Activated CD8-positive, alpha-beta memory T cell treated with anti-CD3 and anti-CD28 coated beads, Interleukin-2, amount 50 U/mL, for 48 hours (primary cell): Measurements from ENCODE around the gene LLGL2.

ENCODE experiments used
- DNase-seq: peaks from one replicate; pipeline ENCODE4 v3.0.0-alpha.2; 2020

LLGL2 gene

DNA sequence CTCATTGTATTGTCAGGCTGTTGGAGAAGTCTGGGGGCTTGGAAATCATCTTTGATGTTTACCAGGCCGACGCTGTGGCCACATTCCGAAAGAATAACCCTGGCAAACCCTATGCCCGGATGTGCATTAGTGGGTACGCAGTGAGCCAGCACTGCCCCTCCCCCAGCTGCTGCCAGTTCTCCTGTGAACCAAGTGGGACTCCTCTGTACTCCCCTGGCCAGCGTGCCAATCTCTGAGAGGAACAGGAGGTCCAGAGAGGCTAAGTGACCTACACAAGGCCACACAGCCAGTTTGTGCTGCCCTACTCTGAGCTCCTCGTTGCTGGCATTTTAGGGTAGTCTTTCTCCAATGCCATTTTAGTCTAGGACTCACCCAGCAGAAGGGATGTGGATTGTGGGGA is 1.9 kb upstream of the LLGL2 start:
- no peak for DNase-seq

DNA sequence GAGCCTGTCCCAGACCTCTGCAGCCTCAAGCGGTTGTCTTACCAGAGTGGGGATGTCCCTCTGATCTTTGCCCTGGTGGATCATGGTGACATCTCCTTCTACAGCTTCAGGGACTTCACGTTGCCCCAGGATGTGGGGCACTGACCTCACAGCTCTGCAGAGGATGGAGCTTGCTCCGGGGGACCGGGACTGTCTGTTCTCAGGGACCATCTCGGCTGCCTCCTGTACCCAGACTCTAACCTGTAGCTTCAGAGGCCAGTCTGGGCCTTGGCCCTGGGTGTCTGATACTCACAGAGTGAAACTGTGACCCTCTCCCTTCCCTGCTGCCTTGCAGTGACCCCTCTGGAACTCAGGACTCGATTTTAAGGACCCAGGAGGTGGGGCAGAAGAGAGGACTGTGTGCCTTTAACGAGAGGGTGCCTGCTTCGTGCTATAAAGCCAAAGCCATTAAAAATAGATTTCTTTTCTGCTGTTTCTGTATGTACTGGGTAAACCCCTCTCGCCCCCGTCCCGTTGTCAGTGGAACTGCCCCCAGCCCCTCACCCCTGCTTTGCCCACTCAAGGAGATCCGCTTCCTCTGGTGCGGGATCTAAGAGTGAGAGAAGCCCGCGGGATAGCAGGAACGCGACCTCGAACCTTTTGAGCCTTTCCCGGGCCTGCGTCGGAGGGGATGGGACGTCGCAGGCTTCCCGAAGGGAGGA is 1.1 kb upstream of the LLGL2 start:
- DNase-seq = no peak

DNA sequence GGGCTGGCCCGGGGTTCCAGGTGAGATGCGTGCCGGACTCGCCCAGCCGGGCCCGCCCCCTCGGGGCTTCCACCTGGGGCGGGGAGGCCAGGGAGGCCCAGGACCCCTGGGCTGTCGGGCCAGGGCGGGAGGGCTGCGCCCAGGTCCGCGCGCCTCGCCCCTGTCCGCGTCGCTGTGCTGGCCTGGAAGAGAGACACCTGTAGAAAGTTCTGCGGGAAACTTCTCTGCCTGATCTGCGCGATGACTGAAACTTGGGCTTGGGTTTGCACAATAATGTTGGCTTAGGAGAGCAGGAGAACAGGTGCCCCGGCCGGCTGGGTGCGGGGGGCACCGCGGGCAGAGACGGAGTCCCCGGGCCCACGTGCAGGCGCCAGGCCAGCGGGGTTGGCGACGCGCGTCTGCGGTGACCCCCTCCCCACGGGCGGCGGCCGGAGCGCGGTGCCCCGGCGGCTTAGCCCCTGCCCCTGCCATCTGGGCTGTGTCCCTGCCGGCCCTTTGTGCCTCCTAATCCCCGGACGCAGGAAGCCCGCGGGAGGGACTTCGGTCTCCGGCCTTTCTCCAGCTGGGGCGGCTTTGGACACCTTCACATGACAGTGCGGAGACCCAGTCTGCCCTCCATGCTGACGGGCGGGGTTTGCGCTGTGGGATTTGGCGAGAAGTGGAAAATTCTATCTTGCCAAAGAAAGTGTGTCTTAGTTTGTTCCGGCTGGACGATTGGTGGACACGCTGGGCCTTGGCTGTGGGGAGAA is 483 bp downstream of the LLGL2 start:
- DNase-seq = no peak

DNA sequence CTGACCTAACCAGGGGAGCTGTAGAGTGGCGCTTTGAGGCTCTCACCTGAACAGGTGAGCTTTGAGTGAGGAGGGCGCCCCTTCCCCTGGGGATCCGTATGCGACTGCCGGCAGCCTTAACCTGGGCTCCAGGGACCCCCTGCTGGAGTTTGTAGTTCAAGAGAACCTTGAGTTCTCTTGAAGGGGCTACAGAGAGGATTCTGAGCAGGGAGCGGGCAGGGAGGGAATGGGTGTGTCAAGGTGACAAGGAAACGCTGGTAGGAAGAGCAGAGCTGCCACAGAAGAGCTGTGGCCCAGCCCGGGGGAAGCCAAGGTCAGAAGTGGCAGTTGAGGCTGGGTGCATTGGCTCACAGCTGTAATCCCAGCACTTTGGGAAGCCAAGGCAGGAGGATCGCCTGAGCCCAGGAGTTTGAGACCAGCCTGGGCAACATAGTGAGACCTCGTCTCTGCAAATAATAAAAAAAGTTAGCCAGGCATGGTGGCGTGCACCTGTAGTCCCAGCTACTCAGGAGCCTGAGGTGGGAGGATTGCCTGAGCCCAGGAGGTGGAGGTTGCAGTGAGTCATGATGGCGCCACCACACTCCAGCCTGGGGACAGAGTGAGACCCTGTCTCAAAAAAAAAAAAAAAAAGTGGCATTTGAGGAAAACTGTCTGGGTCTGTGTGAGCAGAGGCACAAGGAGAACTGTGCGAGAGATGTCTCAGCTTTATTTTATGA is 1.2 kb downstream of the LLGL2 start:
- DNase-seq = no peak

DNA sequence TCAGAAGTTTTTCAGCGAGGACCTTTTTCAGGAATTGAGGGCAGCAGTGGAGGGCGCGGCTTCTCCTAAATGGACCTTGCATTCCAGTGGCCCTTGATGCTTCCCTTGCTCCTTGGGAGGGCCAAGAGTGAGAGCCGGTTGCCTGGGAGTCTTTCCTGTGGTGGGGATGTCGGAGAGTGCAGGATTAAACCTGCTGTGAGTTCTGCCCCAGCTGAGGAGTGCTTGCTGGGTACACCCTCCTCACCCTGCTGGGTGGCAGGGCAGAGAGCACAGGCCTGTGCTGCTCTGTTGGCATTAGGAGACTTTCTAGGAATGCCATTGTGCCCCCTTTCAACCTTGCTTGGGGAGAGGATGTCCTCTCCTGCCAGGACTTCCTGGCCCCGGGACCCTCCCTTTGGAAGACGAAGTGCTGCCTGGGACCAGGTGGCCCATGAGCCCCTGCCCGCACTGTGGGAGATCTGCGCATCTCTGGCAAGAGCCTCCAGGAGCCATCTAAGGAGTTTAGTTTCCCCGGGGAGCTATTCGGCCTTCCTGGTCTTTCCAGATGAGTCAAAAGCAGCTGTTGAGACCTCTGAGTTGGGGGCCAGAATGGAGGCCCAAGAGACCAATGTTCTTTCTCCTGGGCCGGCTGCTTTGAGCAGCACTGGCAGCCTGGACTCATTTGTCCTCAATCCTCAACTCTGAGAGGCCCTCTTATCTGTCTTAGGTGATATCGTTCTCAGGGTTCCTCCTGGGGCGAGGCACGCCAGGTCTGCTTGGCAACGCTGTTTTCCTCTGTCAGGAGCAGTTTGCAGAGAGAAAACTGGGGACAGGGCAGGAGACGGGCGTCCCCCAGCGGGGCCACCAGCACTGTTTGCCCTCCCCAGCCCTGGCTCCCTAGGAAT is 5.6 kb downstream of the LLGL2 start:
- no peak for DNase-seq

DNA sequence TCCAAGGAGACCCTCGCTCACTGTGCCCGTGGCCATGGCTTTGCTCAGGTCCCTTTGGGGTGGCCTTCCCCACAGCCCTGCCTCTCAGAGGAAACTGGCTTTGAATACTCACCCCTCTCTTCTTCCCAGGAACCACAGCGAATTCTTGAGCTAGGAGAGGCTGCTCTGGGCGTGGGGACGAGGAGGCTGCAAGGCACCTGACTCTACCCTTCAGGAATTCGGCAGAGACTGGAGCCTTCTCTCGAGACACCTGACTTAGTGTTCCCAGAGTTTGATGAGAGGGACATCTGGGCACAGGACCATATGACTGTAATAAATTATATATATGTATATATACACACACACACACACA is 6.2 kb downstream of the LLGL2 start:
- no peak for DNase-seq

DNA sequence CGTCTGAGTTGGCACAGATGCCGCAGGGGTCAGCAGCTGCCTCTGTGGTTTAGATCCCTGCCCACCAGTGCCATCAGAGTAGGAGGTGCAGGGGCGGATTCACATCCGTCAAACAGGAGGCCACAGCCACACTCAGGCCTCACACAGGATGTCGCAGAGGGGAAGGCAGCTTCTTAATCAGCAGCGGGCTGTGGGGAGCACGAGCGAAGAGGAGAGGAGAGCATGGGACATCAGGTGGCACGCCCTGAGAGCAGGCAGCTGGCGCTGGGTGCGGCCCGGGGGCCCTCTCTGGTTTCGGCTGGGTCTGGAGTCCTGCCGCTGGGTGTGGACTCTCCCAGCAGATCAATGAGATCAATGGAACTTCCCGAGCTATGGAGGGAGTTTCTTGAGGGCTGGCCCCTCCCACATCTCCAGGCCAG is 9.6 kb downstream of the LLGL2 start:
- peak; percentile 81 for DNase-seq

DNA sequence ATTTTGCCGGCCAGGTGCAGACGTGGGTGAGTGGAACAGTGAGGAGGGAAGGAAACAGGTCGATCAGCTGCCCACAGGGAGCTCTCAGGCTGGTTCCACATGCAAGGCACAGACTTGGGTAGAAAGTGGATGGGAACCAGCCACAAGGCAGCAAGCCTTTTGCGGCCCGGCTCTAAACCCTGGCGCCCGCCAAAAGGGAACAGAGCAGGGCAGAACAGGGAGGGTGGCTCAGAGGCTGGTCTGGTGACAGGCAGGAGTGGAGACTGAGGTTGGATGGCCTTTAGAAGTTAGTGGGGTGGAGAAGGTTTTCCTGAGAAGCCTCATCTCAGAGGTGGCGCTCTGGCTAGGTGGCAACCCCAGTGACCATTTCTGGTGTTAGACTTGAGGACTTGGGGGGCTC is 10.4 kb downstream of the LLGL2 start:
- DNase-seq = no peak

DNA sequence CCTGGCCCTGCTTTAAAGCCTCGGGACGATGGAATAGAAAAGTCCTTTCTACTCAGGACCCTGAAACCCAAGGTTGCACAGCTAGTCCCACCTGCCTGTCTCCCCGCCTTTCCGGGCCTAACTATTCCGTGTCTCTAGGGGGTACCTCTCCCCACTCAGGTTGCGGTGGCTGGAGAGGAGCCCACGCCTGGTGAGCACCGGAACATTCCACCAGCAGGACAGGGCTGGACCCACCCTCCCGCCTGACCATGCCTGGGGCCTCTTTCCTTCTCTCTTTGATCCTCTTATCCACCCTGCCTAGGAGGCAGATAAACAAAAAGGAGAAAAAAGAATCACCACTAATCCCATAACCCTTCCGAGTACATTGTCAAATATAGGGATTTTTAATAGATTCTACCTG is 10.9 kb downstream of the LLGL2 start:
- no peak for DNase-seq

DNA sequence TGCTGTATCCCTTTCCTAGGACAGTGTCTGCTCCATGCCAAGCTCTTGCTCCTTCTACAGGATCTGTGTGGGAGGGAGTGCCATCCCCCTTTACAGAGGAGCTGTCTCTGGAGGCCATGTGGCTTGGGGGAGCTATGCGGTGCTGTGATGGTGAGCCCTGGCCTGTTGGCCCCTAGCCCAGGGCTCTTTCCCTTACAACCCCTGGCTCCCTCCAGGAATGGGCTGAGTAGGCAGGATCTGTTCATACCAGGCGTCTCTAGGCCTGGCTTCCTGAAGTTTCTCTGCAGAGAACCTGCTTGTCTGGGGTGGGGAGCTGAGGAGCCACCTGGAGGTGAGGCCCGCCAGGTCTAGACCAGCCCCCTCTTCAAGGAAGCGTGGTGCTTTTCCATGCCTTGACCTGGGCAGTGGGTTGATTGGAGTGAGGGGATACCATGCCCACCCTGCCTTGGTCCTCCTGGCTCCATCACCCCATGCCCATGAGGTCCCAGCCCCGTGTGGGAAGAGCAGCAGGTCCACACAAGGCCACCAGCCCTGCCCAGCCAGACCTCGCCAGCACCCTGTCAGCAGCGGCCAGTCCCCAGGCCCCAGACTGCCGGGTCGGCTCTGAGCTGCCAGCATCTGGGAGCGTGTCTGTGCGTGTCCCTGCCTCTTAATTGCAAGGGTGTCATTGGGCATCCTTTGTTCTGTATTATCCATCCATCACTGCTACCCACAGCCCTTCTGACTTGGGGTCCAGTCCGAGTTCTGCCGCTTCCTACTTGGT is 14.7 kb downstream of the LLGL2 start:
- DNase-seq = no peak

DNA sequence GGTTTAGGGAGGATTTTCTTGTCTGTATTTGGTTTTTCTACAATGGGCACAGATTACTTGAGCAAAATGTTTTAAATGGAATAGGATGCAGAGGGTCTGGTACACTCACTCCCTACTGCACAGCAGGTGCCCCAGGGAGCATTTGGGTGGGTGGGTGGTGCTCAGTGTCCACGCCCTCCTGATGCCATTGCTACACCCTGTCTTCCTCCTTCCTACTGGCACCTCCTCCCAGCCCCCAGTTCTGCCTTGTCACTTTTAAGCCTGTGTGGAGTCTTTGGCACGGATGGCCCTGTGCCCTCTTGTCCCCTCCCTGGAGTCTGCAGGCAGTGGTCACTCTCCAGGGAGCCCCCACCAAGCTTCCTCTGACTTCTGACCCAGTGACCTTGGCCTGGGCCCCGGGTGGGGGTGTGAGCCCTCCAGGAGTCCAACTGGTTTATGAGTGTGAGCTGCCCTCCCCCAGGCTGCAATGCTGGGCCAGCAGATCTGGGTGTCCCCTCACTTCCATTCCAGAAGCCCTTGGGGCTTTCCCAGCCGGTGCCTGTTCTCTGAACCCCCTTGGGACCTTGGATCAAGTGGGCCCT is 15.5 kb downstream of the LLGL2 start:
- no peak for DNase-seq

DNA sequence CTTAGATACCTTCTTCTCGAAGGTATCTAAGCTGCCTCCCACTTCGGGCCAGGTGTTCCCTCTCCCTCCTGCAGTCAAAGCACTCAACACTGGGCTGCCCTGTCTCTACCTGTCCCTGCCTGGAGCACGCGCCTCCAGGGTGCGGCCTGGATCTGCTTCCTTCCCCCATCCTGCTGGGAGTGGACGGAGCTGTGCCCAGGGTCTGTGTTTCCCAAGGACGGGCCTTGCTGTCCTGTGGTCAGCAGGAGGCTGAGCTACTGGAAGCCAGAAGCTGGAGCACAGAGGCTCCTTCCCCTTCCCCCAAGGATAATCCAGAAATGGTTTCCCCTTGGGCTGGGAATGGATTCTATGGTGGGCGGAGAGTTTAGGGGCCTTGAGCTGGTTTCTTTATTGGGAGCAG is 16.7 kb downstream of the LLGL2 start:
- DNase-seq = no peak

DNA sequence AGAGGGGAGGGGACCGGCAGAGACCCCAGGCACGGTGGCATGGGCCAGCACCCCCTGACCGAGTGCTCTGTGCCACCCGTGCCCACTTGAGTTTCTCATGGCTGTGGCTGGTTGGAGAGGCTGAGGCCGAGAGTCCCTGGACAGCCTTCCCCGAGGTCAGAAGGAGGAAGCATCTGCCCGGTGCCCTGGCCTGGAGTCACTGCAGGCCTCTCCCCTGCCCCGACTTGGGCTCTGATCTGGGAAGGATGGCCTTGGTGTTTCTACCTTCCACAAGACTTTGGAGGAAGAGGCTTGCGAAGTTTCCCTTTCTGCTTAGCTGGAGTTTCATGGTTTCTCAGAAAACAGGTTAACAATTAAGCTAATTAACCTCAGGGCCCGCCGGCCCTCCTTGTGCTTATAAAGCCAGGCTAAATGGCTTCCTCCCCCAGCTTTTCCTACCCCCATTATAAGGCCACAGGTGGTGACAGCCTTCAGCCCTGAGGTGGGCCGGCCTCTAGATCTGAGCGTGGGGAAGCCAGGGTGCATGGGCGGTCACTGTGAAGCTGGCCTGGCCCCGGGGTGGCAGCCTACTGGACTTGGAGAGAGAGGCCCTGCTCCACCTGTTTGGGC is 17.3 kb downstream of the LLGL2 start:
- DNase-seq = no peak

DNA sequence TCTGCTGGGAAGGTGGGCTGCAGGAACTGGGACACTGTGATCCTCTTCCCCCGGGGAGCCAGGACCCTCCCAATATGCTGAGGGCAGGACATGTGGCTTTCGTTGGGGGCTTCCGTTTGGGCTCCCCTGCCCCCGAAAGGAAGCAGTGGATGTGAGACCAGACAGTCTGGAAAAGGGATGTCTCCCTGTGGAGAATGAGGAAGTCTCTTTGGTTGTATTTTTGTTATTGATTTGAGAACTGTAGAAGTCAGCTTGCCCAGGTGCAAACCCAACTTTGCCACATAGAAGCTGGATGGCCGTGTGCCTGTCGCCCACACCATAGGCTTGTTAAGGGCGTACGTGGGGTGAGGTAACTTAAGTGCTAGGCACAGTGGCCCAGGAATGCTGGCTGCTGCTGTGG is 18.8 kb downstream of the LLGL2 start:
- DNase-seq = no peak

DNA sequence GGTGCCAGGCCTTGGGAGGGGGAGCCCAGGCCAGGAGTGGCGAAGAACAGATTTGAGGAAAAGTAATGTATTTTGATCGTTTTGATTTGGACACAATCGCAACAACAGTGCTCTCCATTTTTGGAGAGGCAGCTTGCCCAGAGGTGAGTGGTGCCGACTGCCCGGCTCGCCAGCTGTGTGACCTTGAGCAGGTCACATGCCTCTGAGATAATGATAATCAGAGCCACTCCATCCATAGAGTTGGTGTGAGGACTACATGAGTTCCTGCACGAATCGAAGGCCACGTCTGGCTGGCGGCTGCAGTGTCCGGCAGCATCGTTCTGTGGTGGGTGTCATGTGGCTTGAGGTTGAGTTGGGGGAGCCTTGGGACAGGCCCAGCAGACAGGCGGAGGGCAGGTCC is 20.7 kb downstream of the LLGL2 start:
- DNase-seq = no peak

DNA sequence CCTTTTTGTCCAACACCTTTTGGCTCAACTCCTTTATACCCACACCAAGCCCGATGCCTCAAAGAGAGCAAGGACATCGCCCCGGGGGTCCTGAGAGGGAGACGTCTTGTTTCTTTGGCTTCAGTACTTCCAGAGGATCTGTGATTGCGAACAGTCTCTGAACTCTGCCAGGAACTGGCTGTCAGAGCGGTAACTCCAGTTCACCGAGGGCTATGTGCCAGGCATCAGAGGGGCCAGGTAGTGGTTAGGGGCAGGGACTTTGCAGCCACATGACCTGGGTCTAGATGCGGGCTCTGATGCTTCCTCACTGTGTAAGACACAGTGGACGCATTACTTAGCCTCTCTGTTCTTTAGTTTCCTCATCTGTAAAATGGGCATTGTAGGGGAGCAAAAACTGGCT is 21.6 kb downstream of the LLGL2 start:
- no peak for DNase-seq

DNA sequence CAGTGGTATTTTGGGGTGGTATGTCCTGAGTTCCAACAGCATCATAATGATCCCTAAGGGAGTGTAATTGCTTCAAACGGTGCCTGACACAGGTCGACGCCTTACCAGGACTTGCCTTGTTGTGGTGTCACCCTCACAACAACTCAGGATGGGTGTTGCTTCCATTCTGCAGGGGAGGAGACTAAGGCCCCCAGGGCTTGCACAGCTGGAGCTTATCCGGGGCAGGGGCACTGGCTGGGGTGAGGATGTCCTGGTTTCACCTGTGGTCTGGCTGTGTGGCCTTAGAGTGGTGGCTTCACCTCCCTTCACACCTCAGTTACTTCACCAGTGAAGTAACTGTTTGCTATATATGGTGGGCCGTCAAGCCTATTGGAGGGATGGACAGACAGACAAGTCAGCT is 23.3 kb downstream of the LLGL2 start:
- DNase-seq = no peak

DNA sequence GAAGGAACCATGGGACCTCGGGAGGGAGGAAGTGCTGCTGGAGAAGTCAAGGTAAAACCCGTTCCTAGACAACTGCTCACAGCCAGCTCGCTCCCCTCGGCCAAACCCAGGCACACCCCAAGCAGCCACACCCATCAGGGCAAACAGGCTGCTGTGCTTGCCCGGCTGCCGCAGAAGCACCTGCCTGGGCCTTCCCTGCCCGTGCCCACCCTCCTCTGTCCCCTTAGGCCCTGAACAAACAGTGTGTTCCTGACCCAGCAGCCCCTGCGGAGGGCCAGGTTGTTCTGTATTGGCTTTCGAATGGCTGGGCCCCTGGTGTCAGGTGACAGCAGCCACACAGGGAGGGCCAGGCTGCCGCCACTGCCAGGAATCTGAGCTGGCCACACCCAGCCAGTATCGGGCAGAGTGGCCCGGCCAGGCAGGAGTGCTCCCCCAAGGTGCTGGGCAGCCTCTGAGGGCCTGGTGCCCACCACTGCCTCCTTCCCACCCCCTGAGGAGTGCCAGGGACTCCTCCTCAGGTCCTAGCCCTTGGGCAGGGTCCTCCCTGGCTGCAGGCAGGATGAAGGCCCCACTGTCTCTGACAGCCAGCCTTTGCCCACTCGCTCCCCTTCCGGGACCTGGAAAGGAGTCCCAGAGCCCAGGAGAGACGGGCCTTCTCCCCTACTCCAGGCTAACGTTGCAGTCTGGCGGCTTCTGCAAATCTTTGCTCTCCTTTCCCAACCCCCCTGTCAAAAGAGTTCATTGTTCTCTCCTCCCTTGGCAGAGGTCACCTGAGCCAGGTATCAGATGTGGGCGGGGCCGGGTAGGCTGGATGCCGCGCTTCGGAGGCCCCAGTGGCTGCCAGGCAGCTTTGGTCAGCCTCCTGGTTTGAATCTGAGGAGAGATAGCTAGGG is 24.0 kb downstream of the LLGL2 start:
- DNase-seq = no peak

DNA sequence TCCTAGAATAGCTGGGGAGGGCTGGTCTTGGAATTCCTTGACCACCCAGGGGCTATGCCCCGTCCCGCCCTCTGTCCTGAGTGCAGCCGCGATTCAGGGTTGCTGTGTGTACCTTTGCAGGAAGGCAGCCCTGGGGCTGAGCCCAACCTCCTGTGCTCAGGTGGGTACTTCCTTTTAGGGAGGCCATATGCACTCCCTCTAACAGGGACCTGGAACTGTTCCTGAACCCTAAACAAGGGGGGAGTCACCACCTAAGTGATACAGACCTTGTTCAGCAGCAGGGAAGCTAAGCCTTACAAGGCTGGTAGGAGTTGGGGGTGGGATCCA is 24.6 kb downstream of the LLGL2 start:
- no peak for DNase-seq

DNA sequence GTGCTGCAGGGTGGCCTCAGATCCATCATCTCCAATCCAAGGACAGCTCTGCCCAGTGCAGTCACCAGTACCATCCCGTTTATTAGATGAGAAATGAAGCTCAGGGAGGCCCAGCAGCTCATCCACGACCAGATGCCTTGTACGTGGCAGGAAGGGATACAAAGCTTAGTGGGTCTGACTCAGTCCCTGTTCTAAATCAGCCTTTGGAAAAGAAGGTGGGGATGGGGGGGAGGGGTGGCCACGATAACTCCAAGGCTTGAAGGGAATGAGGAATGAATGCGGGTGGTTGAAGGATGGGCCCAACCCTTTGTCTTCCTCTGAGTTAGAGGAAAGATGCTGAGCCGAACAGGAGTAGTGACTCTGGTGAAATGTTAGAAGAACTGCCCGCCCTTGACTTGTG is 25.8 kb downstream of the LLGL2 start:
- DNase-seq = no peak
